GM10248 (cell line): ENCODE results near the gene MAN1A1.

Source experiments
- CTCF ChIA-PET: fragments of 300-600 bp; sonication (Branson Sonifier 250); formaldehyde crosslinking; extraction: SDS; loops from one replicate; lab custom pipeline; 2021; ENCODE audit warnings: antibody characterized with exemption; lab: Yijun Ruan, JAX
- POLR2A ChIA-PET: fragments of 350-650 bp; sonication (Branson Sonifier 250); formaldehyde crosslinking; extraction: SDS; loops from one replicate; lab custom pipeline; 2020; ENCODE audit warnings: antibody characterized with exemption; lab: Yijun Ruan, JAX
- DNase-seq: peaks from one replicate; pipeline ENCODE4 v3.0.0; 2012; ENCODE audit errors: extremely low spot score
- CTCF ChIP-seq: IDR thresholded peaks from 2 replicates; pipeline ENCODE4 v1.5.1; 2012; ENCODE audit warnings: mild to moderate bottlenecking, low read depth; ENCODE audit errors: extremely low read depth, missing control alignments, control extremely low read depth

MAN1A1 gene

GRCh38 chr6:119370080-119370479 is 20.5 kb upstream of the MAN1A1 start:
- no peak for TF ChIP-seq CTCF
- ChIA-PET POLR2A (no interaction called here), CTCF (no interaction called here)
- DNase-seq: no peak

GRCh38 chr6:119368921-119369320 is 19.4 kb upstream of the MAN1A1 start:
- TF ChIP-seq CTCF: no peak
- ChIA-PET POLR2A (no interaction called here), CTCF (no interaction called here)
- DNase-seq: no peak

GRCh38 chr6:119361209-119361608 is 11.6 kb upstream of the MAN1A1 start:
- DNase-seq: no peak
- ChIA-PET POLR2A (no interaction called here), CTCF (no interaction called here)
- TF ChIP-seq CTCF: no peak

GRCh38 chr6:119360262-119360915 is 10.8 kb upstream of the MAN1A1 start:
- CTCF ChIA-PET: no interaction called here
- POLR2A ChIA-PET: no interaction called here
- no peak for DNase-seq
- TF ChIP-seq CTCF: no peak

- TF ChIP-seq CTCF: no peak
- ChIA-PET CTCF (no interaction called here), POLR2A (no interaction called here)
- DNase-seq: no peak
These were observed 6.3 kb upstream of the MAN1A1 start for GRCh38 chr6:119355890-119356289.

GRCh38 chr6:119355157-119355556 is 5.6 kb upstream of the MAN1A1 start:
- no peak for TF ChIP-seq CTCF
- ChIA-PET CTCF (no interaction called here), POLR2A (no interaction called here)
- no peak for DNase-seq
